ENCODE data around the gene CERS5.

GRCh38 chr12:50195832-50196231, 28.7 kb upstream of the CERS5 start:
- TF ChIP-seq CTCF (IDR thresholded peaks at IDR 0.05) = no peak
- TF ChIP-seq POLR2A (IDR thresholded peaks at IDR 0.05) = no peak

Measured in esophagus squamous epithelium (tissue), 4 donors.